ENCODE measurements around the gene SPACA6.

Gene SPACA6

GRCh38 chr19:51749979-51750378 lies 56.8 kb downstream of the SPACA6 start:
- Histone ChIP-seq H3K9ac (ENCODE audit: low read depth, low read length) (no peak overlapping the region), H3K9me3 (ENCODE audit: control insufficient read depth, insufficient read depth, low read length) (no peaks in the 10 kb centered on the region), H3K36me3 (ENCODE audit: insufficient read depth, low read length) (no peaks in the 10 kb centered on the region), H3K4me1 (ENCODE audit: insufficient read depth, low read length) (no peaks in the 10 kb centered on the region)

GRCh38 chr19:51750400-51751094 lies 57.4 kb downstream of the SPACA6 start:
- Histone ChIP-seq H3K9me3 (ENCODE audit: control insufficient read depth, insufficient read depth, low read length) (no peaks in the 10 kb centered on the region), H3K36me3 (ENCODE audit: insufficient read depth, low read length) (no peaks in the 10 kb centered on the region), H3K4me1 (ENCODE audit: insufficient read depth, low read length) (no peaks in the 10 kb centered on the region), H3K9ac (ENCODE audit: low read depth, low read length) (no peak overlapping the region)

GRCh38 chr19:51751655-51752054 lies 58.5 kb downstream of the SPACA6 start, which contains the start of gene FPR1:
Gene FPR1, minus strand, starts transcription at chr19:51751878. Its CDS starts 4,884 bp downstream, at chr19:51746994.
- Histone ChIP-seq H3K4me1 (ENCODE audit: insufficient read depth, low read length) (no peaks in the 10 kb centered on the region), H3K9me3 (ENCODE audit: control insufficient read depth, insufficient read depth, low read length) (no peaks in the 10 kb centered on the region), H3K9ac (ENCODE audit: low read depth, low read length) (no peak within 1 kb of the TSS), H3K36me3 (ENCODE audit: insufficient read depth, low read length) (no peaks in the 10 kb centered on the region)

- no peaks in the 10 kb centered on the region for H3K9me3 ChIP-seq (ENCODE audit: control insufficient read depth, insufficient read depth, low read length)
- H3K9ac ChIP-seq (ENCODE audit: low read depth, low read length): no peak overlapping the region
- no peaks in the 10 kb centered on the region for H3K4me1 ChIP-seq (ENCODE audit: insufficient read depth, low read length)
- H3K36me3 ChIP-seq (ENCODE audit: insufficient read depth, low read length): no peaks in the 10 kb centered on the region
These were observed 61.0 kb downstream of the SPACA6 start for GRCh38 chr19:51754109-51754508.

GRCh38 chr19:51754770-51755169 lies 61.6 kb downstream of the SPACA6 start:
- Histone ChIP-seq H3K4me1 (ENCODE audit: insufficient read depth, low read length) (no peaks in the 10 kb centered on the region), H3K9me3 (ENCODE audit: control insufficient read depth, insufficient read depth, low read length) (no peaks in the 10 kb centered on the region), H3K36me3 (ENCODE audit: insufficient read depth, low read length) (no peaks in the 10 kb centered on the region), H3K9ac (ENCODE audit: low read depth, low read length) (no peak overlapping the region)
